AG09309 (cell line): Measurements from ENCODE around the gene PPFIA3.

Source experiments
- DNase-seq: peaks from one replicate; pipeline ENCODE4 v3.0.0-alpha.2; 2010; ENCODE audit warnings: low read depth
- H3K4me3 ChIP-seq: 2 replicates; pipeline ENCODE4 v1.5.1; 2011; ENCODE audit warnings: mild to moderate bottlenecking, low read depth, low read length, moderate library complexity; ENCODE audit not compliant: control insufficient read depth
- CTCF ChIP-seq: IDR thresholded peaks from 2 replicates; pipeline ENCODE4 v1.5.1; 2011; ENCODE audit warnings: mild to moderate bottlenecking, low read depth, low read length, inconsistent platforms; ENCODE audit not compliant: insufficient read depth, control insufficient read depth; ENCODE audit errors: missing control alignments

Gene PPFIA3

GRCh38 chr19:49103331-49104085, 15.8 kb upstream of the PPFIA3 start:
- no peak overlapping the region for H3K4me3 ChIP-seq
- no peak for TF ChIP-seq CTCF
- DNase-seq: no peak

GRCh38 chr19:49104229-49104864, 15.0 kb upstream of the PPFIA3 start:
- no peak overlapping the region for H3K4me3 ChIP-seq
- no peak for TF ChIP-seq CTCF
- no peak for DNase-seq

- H3K4me3 ChIP-seq: no peak overlapping the region
- peak; percentile 85 for TF ChIP-seq CTCF
- DNase-seq: no peak
These were observed 12.7 kb upstream of the PPFIA3 start for GRCh38 chr19:49106648-49107135.

GRCh38 chr19:49107625-49108459, 11.5 kb upstream of the PPFIA3 start:
- no peak for DNase-seq
- H3K4me3 ChIP-seq: no peak overlapping the region
- TF ChIP-seq CTCF: no peak

- no peak for DNase-seq
- H3K4me3 ChIP-seq: no peak overlapping the region
- no peak for TF ChIP-seq CTCF
These were observed 10.3 kb upstream of the PPFIA3 start for GRCh38 chr19:49109051-49109450.

GRCh38 chr19:49109569-49110233, 9.6 kb upstream of the PPFIA3 start:
- no peak for TF ChIP-seq CTCF
- DNase-seq: no peak
- H3K4me3 ChIP-seq: no peak overlapping the region
